Liver (tissue), 3 donors: ENCODE data around the gene POFUT2.

Experiments used
- HNF4A ChIP-seq, 2 donors: conservative IDR thresholded peaks; 2 replicates each; pipeline ENCODE4 v1.6.1; 2016; ENCODE audit warnings: antibody characterized with exemption in 2 of 2, mild to moderate bottlenecking in 2 of 2
- JUND ChIP-seq, 2 donors: IDR thresholded peaks; 2 replicates each; pipeline ENCODE4 v1.6.1; 2016; ENCODE audit warnings: antibody characterized with exemption in 2 of 2
- TF ChIP-seq, protein P1 (sequence below): fragments of 150-350 bp; IDR thresholded peaks from 2 replicates; pipeline ENCODE4 v1.5.1; 2017; ENCODE audit warnings: improper control_type of control experiment, low read depth, low read length; ENCODE audit not compliant: missing input control
- donor health status: healthy.
- donor health status: healthy.

DNA sequence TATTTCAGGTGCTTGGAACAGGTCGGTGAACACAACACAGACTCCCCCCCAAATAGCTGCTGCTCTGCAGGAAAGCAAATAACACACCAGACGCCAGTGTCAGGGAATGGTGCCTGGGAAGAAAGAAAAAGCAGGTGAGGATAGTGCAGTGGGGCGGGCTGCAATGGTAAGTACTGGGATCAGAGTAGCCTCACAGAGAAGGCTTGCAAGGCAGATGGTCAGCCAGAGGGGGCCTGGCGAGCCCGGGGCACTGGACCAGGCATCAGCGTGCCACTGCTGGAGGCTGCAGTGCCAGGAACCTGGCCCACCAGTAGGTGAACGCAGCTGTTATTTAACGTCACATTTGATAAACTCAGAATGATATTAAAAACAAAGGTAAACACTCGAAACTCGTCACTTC is 60.0 kb downstream of the POFUT2 start:
- TF ChIP-seq, protein P1, sequence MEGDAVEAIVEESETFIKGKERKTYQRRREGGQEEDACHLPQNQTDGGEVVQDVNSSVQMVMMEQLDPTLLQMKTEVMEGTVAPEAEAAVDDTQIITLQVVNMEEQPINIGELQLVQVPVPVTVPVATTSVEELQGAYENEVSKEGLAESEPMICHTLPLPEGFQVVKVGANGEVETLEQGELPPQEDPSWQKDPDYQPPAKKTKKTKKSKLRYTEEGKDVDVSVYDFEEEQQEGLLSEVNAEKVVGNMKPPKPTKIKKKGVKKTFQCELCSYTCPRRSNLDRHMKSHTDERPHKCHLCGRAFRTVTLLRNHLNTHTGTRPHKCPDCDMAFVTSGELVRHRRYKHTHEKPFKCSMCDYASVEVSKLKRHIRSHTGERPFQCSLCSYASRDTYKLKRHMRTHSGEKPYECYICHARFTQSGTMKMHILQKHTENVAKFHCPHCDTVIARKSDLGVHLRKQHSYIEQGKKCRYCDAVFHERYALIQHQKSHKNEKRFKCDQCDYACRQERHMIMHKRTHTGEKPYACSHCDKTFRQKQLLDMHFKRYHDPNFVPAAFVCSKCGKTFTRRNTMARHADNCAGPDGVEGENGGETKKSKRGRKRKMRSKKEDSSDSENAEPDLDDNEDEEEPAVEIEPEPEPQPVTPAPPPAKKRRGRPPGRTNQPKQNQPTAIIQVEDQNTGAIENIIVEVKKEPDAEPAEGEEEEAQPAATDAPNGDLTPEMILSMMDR: no peak
- no peak for TF ChIP-seq HNF4A (conservative IDR thresholded peaks at IDR 0.05)
- TF ChIP-seq JUND (IDR thresholded peaks at IDR 0.05): no peak
